Ishikawa (cell line): ENCODE results near the gene RNF215.

Source experiments
- CEBPB ChIP-seq: IDR thresholded peaks from 2 replicates; pipeline ENCODE4 v1.6.1; 2012
- CREB1 ChIP-seq: IDR thresholded peaks from 2 replicates; pipeline ENCODE4 v1.6.1; 2012; ENCODE audit warnings: low read depth
- EGR1 ChIP-seq: IDR thresholded peaks from 2 replicates; pipeline ENCODE4 v1.6.1; 2012
- EP300 ChIP-seq: IDR thresholded peaks from 2 replicates; pipeline ENCODE4 v1.6.1; 2012; ENCODE audit warnings: borderline replicate concordance
- FOXM1 ChIP-seq: IDR thresholded peaks from 2 replicates; pipeline ENCODE4 v1.6.1; 2012; ENCODE audit warnings: low read depth, borderline replicate concordance
- NFIC ChIP-seq: IDR thresholded peaks from 2 replicates; pipeline ENCODE4 v1.6.1; 2012
- RAD21 ChIP-seq: IDR thresholded peaks from 2 replicates; pipeline ENCODE4 v1.6.1; 2012; ENCODE audit warnings: low read depth
- TAF1 ChIP-seq: IDR thresholded peaks from 2 replicates; pipeline ENCODE4 v1.6.1; 2012; ENCODE audit warnings: low read depth, mild to moderate bottlenecking
- TCF12 ChIP-seq: IDR thresholded peaks from 2 replicates; pipeline ENCODE4 v1.6.1; 2012; ENCODE audit warnings: low read depth
- TEAD4 ChIP-seq: IDR thresholded peaks from 2 replicates; pipeline ENCODE4 v1.6.1; 2012
- USF1 ChIP-seq: IDR thresholded peaks from 2 replicates; pipeline ENCODE4 v1.6.1; 2012
- YY1 ChIP-seq: IDR thresholded peaks from 2 replicates; pipeline ENCODE4 v1.6.1; 2012; ENCODE audit warnings: low read depth
- TF ChIP-seq, protein P1 (sequence below): IDR thresholded peaks from 2 replicates; pipeline ENCODE4 v1.6.1; 2012
- TF ChIP-seq, protein P2 (sequence below): IDR thresholded peaks from 2 replicates; pipeline ENCODE4 v1.6.1; 2012; ENCODE audit warnings: low read depth, mild to moderate bottlenecking

- no peak for TF ChIP-seq RAD21
- TF ChIP-seq, protein P1, sequence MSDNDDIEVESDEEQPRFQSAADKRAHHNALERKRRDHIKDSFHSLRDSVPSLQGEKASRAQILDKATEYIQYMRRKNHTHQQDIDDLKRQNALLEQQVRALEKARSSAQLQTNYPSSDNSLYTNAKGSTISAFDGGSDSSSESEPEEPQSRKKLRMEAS = no peak
- no peak for TF ChIP-seq TCF12
- TF ChIP-seq CREB1 = no peak
- no peak for TF ChIP-seq EP300
- no peak for TF ChIP-seq YY1
- no peak for TF ChIP-seq CEBPB
- no peak for TF ChIP-seq TEAD4
- TF ChIP-seq, protein P2, sequence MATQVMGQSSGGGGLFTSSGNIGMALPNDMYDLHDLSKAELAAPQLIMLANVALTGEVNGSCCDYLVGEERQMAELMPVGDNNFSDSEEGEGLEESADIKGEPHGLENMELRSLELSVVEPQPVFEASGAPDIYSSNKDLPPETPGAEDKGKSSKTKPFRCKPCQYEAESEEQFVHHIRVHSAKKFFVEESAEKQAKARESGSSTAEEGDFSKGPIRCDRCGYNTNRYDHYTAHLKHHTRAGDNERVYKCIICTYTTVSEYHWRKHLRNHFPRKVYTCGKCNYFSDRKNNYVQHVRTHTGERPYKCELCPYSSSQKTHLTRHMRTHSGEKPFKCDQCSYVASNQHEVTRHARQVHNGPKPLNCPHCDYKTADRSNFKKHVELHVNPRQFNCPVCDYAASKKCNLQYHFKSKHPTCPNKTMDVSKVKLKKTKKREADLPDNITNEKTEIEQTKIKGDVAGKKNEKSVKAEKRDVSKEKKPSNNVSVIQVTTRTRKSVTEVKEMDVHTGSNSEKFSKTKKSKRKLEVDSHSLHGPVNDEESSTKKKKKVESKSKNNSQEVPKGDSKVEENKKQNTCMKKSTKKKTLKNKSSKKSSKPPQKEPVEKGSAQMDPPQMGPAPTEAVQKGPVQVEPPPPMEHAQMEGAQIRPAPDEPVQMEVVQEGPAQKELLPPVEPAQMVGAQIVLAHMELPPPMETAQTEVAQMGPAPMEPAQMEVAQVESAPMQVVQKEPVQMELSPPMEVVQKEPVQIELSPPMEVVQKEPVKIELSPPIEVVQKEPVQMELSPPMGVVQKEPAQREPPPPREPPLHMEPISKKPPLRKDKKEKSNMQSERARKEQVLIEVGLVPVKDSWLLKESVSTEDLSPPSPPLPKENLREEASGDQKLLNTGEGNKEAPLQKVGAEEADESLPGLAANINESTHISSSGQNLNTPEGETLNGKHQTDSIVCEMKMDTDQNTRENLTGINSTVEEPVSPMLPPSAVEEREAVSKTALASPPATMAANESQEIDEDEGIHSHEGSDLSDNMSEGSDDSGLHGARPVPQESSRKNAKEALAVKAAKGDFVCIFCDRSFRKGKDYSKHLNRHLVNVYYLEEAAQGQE = no peak
- no peak for TF ChIP-seq TAF1
- no peak for TF ChIP-seq FOXM1
- no peak for TF ChIP-seq USF1
- TF ChIP-seq NFIC = no peak
- no peak for TF ChIP-seq EGR1
Measured at GRCh38 chr22:30357236-30357570, 30.0 kb downstream of the RNF215 start.
